Measurements from ENCODE around the gene COL15A1.

The COL15A1 gene

GRCh38 chr9:98944734-98945074, 997 bp downstream of the COL15A1 start:
- no peak for DNase-seq (ENCODE audit: low read depth in 3 of 3)

GRCh38 chr9:98949565-98949964, 5.9 kb downstream of the COL15A1 start:
- DNase-seq (ENCODE audit: low read depth in 3 of 3) = no peak

GRCh38 chr9:98950262-98950661, 6.6 kb downstream of the COL15A1 start:
- DNase-seq (ENCODE audit: low read depth in 3 of 3) = no peak

GRCh38 chr9:98951967-98952366, 8.3 kb downstream of the COL15A1 start:
- no peak for DNase-seq (ENCODE audit: low read depth in 3 of 3)

GRCh38 chr9:98953581-98954243, 10.0 kb downstream of the COL15A1 start:
- no peak for DNase-seq (ENCODE audit: low read depth in 3 of 3)

GRCh38 chr9:98954244-98954610, 10.5 kb downstream of the COL15A1 start:
- DNase-seq (ENCODE audit: low read depth in 3 of 3) = no peak

- no peak for DNase-seq (ENCODE audit: low read depth in 3 of 3)
These were observed 11.6 kb downstream of the COL15A1 start for GRCh38 chr9:98955259-98955658.

- DNase-seq (ENCODE audit: low read depth in 3 of 3) = no peak
These were observed 14.1 kb downstream of the COL15A1 start for GRCh38 chr9:98957826-98958225.

- no peak for DNase-seq (ENCODE audit: low read depth in 3 of 3)
These were observed 14.7 kb downstream of the COL15A1 start for GRCh38 chr9:98958271-98958984.

- no peak for DNase-seq (ENCODE audit: low read depth in 3 of 3)
These were observed 16.7 kb downstream of the COL15A1 start for GRCh38 chr9:98960409-98960808.

GRCh38 chr9:98961513-98962180, 17.9 kb downstream of the COL15A1 start:
- no peak for DNase-seq (ENCODE audit: low read depth in 3 of 3)

- no peak for DNase-seq (ENCODE audit: low read depth in 3 of 3)
These were observed 18.5 kb downstream of the COL15A1 start for GRCh38 chr9:98962181-98962560.

GRCh38 chr9:98962861-98963260, 19.2 kb downstream of the COL15A1 start:
- no peak for DNase-seq (ENCODE audit: low read depth in 3 of 3)

- no peak for DNase-seq (ENCODE audit: low read depth in 3 of 3)
These were observed 20.5 kb downstream of the COL15A1 start for GRCh38 chr9:98964201-98964600.

GRCh38 chr9:98964911-98965336, 21.2 kb downstream of the COL15A1 start:
- no peak for DNase-seq (ENCODE audit: low read depth in 3 of 3)

- no peak for DNase-seq (ENCODE audit: low read depth in 3 of 3)
These were observed 23.0 kb downstream of the COL15A1 start for GRCh38 chr9:98966676-98967075.

GRCh38 chr9:98967257-98967656, 23.6 kb downstream of the COL15A1 start:
- DNase-seq (ENCODE audit: low read depth in 3 of 3) = no peak

- DNase-seq (ENCODE audit: low read depth in 3 of 3) = no peak
These were observed 24.0 kb downstream of the COL15A1 start for GRCh38 chr9:98967680-98968079.

- DNase-seq (ENCODE audit: low read depth in 3 of 3) = no peak
These were observed 25.1 kb downstream of the COL15A1 start for GRCh38 chr9:98968601-98969337.

- DNase-seq (ENCODE audit: low read depth in 3 of 3) = no peak
These were observed 26.9 kb downstream of the COL15A1 start for GRCh38 chr9:98970532-98971041.

GRCh38 chr9:98971168-98971914, 27.6 kb downstream of the COL15A1 start:
- no peak for DNase-seq (ENCODE audit: low read depth in 3 of 3)

GRCh38 chr9:98971915-98972223, 28.2 kb downstream of the COL15A1 start:
- DNase-seq (ENCODE audit: low read depth in 3 of 3) = no peak

Data from stimulated activated CD4-positive, alpha-beta T cell treated with anti-CD3 and anti-CD28 coated beads, TNF-alpha, amount 100 ng/mL, for 4 hours (primary cell).